OCI-LY7 (cell line): Measurements from ENCODE around the gene C1orf116. TPM values are rescaled to one million over a fixed set of nuclear protein-coding genes. Genes with fewer than 3 reads are reported as not detected.

ENCODE experiments used
- BruUV-seq: library from RNA; stranded (reverse); fragments of 400-500 nt; replicated peaks from 2 replicates; lab custom pipeline; 2021; lab: Mats Ljungman, UMichigan
- CTCF ChIA-PET: fragments of 300-600 bp; sonication (Branson Sonifier 250); formaldehyde crosslinking; loops from one replicate; lab custom pipeline; 2022; ENCODE audit warnings: antibody characterized with exemption; ENCODE audit not compliant: unreplicated experiment; lab: Charles Lee
- POLR2A ChIA-PET: fragments of 300-600 bp; sonication (Branson Sonifier 250); formaldehyde crosslinking; loops from one replicate; lab custom pipeline; 2022; ENCODE audit warnings: antibody characterized with exemption; lab: Charles Lee
- DNase-seq: peaks from one replicate; pipeline ENCODE4 v3.0.0-alpha.2; 2015; ENCODE audit warnings: low spot score
- H2AFZ ChIP-seq: fragments of 200-600 bp; sonication (generic), shearing (Covaris generic); 2 replicates; pipeline ENCODE4 v1.6.1; 2014; ENCODE audit warnings: mild to moderate bottlenecking, antibody characterized with exemption, low read length, moderate library complexity
- H3K27ac ChIP-seq: fragments of 200-600 bp; sonication (generic); 2 replicates; pipeline ENCODE4 v1.5.1; 2014; ENCODE audit warnings: mixed run types, low read depth, mild to moderate bottlenecking, moderate library complexity, low read length, inconsistent platforms; ENCODE audit not compliant: poor library complexity, severe bottlenecking
- H3K36me3 ChIP-seq: fragments of 200-600 bp; sonication (generic); 2 replicates; pipeline ENCODE4 v1.6.1; 2014; ENCODE audit warnings: mild to moderate bottlenecking, antibody characterized with exemption, low read length, moderate library complexity, mixed read lengths; ENCODE audit not compliant: insufficient read depth
- H3K4me1 ChIP-seq: fragments of 200-600 bp; sonication (generic); 2 replicates; pipeline ENCODE4 v1.5.1; 2014; ENCODE audit warnings: mild to moderate bottlenecking, low read length; ENCODE audit not compliant: insufficient read depth, poor library complexity, severe bottlenecking
- H3K4me2 ChIP-seq: fragments of 200-600 bp; sonication (generic); 2 replicates; pipeline ENCODE4 v1.6.1; 2014; ENCODE audit warnings: mild to moderate bottlenecking, low read length
- H3K4me3 ChIP-seq: fragments of 200-600 bp; sonication (generic); 2 replicates; pipeline ENCODE4 v1.5.1; 2014; ENCODE audit warnings: mild to moderate bottlenecking, low read depth, low read length; ENCODE audit not compliant: poor library complexity, severe bottlenecking
- H3K79me2 ChIP-seq: fragments of 200-600 bp; sonication (generic); 2 replicates; pipeline ENCODE4 v1.6.1; 2016; ENCODE audit warnings: low read depth, mild to moderate bottlenecking, low read length, moderate library complexity, mixed read lengths; ENCODE audit not compliant: insufficient read depth
- H3K9me2 ChIP-seq: fragments of 200-600 bp; sonication (generic); 2 replicates; pipeline ENCODE4 v1.6.1; 2016; ENCODE audit warnings: mild to moderate bottlenecking, low read length, mixed read lengths; ENCODE audit not compliant: insufficient read depth
- H3K9me3 ChIP-seq: fragments of 200-600 bp; sonication (generic); 2 replicates; pipeline ENCODE4 v1.6.1; 2014; ENCODE audit warnings: mild to moderate bottlenecking, mixed run types, low read length, mixed read lengths
- H4K20me1 ChIP-seq: fragments of 200-600 bp; sonication (generic); 2 replicates; pipeline ENCODE4 v1.6.1; 2014; ENCODE audit warnings: mild to moderate bottlenecking, antibody characterized with exemption, low read length, moderate library complexity, mixed read lengths; ENCODE audit not compliant: insufficient read depth
- CTCF ChIP-seq: fragments of 200-600 bp; sonication (generic); conservative IDR thresholded peaks from 2 replicates; pipeline ENCODE4 v1.5.1; 2014; ENCODE audit warnings: mild to moderate bottlenecking, antibody characterized with exemption, low read length, moderate library complexity, mixed read lengths
- EZH2phosphoT487 ChIP-seq: fragments of 200-600 bp; sonication (generic); IDR thresholded peaks from 2 replicates; pipeline ENCODE4 v1.6.1; 2018; ENCODE audit warnings: low read depth, borderline replicate concordance, mild to moderate bottlenecking, mixed run types, antibody characterized with exemption, low read length, moderate library complexity, mixed read lengths
- intact Hi-C: fragments of 100-400 bp; cut with micrococcal nuclease; formaldehyde crosslinking; loops from one replicate; pipeline ENCODE4 v1.10.0; 2022; ENCODE audit not compliant: unreplicated experiment
- total RNA-seq, 2 experiments: library from RNA; depleted of rRNA in 1 of 2; stranded (reverse); fragments of >200 nt in 1 of 2; shearing (Covaris generic) in 1 of 2; gene quantifications; 2 replicates each; pipeline ENCODE4 v1.2.3, GENCODE V29; 2014 to 2022

The C1orf116 gene
- total RNA-seq, 2 experiments from 2014 or later = not detected

DNA sequence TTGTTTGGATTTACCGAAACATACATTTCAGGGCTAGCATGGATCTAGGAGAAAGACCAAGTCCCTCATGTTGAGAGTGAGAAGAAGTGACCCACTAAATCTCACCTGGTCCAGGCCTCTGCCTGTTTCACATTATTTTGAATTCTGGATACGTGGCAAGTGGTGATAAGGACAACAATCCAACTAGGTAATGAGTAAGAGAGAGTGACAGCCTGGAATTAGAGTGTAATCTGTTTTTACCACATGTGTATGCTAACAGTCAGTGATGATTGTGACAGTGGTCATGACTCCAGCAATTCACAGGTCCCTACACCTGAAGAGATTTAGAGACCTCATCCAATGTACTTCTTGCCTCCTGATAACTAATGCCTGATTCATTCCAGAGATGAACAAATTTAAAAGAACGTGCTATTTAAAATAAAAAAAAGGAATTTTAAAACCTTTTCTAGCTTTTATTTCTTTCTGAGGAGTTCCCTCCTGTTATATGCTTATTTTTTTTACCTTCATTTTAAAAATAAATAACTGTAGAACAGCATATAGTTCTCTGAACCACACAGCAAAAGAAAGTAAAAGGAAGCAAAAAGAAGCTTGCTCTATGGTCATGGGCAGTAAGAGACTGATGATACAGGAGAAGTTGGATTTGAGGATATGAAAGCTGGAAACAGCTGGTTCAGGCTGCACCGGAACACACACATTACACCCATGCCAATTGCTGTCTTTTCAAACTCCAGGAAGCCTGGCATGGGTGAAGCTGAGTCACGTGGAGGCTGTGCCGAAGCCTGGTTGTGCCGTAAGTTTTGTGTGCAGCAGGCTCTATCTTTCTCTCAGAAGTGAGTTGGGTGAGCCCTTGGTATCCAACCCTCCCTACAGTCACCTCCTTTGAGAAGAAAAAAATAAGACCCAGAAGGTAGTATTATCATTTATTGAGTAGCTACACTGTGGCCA lies 14.7 kb downstream of the C1orf116 start:
- ChIA-PET CTCF (no interaction called here), POLR2A (interaction anchor here (0.5 to 1.5 kb wide), 2 partner anchors 9 to 13 kb away, joined by 3 to 4 read pairs; no protein-coding TSS in a partner anchor)
- no TSS peak for BruUV-seq
- intact Hi-C loops = no loop called here
- H2AFZ ChIP-seq = no peak overlapping the region
- no peaks in the 10 kb centered on the region for H4K20me1 ChIP-seq
- TF ChIP-seq CTCF = no peak
- TF ChIP-seq EZH2phosphoT487 = no peak
- H3K4me3 ChIP-seq = no peak overlapping the region
- DNase-seq = no peak
- no peaks in the 10 kb centered on the region for H3K79me2 ChIP-seq
- H3K36me3 ChIP-seq = no peaks in the 10 kb centered on the region
- no peaks in the 10 kb centered on the region for H3K9me2 ChIP-seq
- H3K9me3 ChIP-seq = no peaks in the 10 kb centered on the region
- H3K4me2 ChIP-seq = no peak overlapping the region
- no peaks in the 10 kb centered on the region for H3K4me1 ChIP-seq
- H3K27ac ChIP-seq = no peak overlapping the region

DNA sequence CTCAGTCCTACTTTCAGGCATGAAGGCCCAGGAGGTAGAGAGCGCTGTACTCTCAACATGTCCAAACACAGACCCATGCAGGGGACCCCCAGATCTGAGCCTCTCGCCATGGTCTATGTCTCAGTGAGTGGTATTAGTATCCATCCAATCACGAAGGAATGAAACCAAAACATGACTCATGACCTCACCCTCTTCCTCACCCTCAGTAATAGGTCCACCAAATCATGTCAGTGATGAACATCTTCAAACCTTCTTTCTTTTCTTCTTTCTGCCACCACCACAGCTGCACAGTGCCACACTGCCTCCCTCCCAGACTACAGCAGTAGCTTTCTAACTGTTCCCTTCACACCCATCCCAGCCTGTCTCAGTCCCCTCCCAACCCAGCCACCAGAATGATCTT lies 16.8 kb downstream of the C1orf116 start:
- Histone ChIP-seq H3K4me1 (no peaks in the 10 kb centered on the region), H3K4me3 (no peak overlapping the region), H3K9me2 (no peaks in the 10 kb centered on the region), H4K20me1 (no peaks in the 10 kb centered on the region), H3K9me3 (no peaks in the 10 kb centered on the region), H3K4me2 (no peak overlapping the region), H3K27ac (no peak overlapping the region), H2AFZ (no peak overlapping the region), H3K36me3 (no peaks in the 10 kb centered on the region), H3K79me2 (no peaks in the 10 kb centered on the region)
- intact Hi-C loops = no loop called here
- CTCF ChIA-PET = no interaction called here
- no TSS peak for BruUV-seq
- DNase-seq = no peak
- POLR2A ChIA-PET = no interaction called here
- TF ChIP-seq EZH2phosphoT487 = no peak
- no peak for TF ChIP-seq CTCF

DNA sequence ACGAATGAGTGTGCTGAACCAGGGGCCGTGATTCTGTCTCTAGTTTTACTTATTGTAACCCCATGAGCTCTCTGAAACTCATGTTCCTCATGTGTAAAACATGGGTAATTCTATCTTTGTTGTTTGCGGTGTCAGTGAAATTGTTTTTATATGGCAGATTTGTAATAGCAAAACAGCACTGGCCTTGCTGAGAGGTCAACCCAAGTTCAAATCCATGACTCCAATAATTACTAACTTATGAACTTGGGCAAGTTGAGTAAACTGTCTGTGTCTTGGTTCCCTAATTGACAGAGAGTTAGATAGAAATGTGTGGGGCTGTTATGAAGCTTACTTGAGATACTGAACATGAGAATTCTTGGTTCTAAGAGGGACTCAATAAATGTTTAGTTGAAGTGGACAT lies 17.8 kb downstream of the C1orf116 start:
- Histone ChIP-seq H3K4me3 (no peak overlapping the region), H3K79me2 (no peaks in the 10 kb centered on the region), H3K4me1 (no peaks in the 10 kb centered on the region), H3K27ac (no peak overlapping the region), H3K9me3 (no peaks in the 10 kb centered on the region), H3K36me3 (no peaks in the 10 kb centered on the region), H3K4me2 (no peak overlapping the region), H4K20me1 (no peaks in the 10 kb centered on the region), H3K9me2 (no peaks in the 10 kb centered on the region), H2AFZ (no peak overlapping the region)
- TF ChIP-seq EZH2phosphoT487 (no peak), CTCF (no peak)
- intact Hi-C loops = no loop called here
- ChIA-PET CTCF (no interaction called here), POLR2A (interaction anchor here (0.6 to 1.4 kb wide), 3 partner anchors 12 to 170 kb away, joined by 3 read pairs; no protein-coding TSS in a partner anchor)
- DNase-seq = no peak
- no TSS peak for BruUV-seq
